GM19468 (cell line): Measurements from ENCODE around the gene TMEM120B.

Source experiments
- ATAC-seq: cut with Tn5 transposase; IDR thresholded peaks from one replicate; pipeline ENCODE4 v1.9.1; 2021; ENCODE audit warnings: mild to moderate bottlenecking, moderate library complexity, moderate number of reproducible peaks; ENCODE audit not compliant: unreplicated experiment; ENCODE audit errors: extremely low read depth

Gene TMEM120B

DNA sequence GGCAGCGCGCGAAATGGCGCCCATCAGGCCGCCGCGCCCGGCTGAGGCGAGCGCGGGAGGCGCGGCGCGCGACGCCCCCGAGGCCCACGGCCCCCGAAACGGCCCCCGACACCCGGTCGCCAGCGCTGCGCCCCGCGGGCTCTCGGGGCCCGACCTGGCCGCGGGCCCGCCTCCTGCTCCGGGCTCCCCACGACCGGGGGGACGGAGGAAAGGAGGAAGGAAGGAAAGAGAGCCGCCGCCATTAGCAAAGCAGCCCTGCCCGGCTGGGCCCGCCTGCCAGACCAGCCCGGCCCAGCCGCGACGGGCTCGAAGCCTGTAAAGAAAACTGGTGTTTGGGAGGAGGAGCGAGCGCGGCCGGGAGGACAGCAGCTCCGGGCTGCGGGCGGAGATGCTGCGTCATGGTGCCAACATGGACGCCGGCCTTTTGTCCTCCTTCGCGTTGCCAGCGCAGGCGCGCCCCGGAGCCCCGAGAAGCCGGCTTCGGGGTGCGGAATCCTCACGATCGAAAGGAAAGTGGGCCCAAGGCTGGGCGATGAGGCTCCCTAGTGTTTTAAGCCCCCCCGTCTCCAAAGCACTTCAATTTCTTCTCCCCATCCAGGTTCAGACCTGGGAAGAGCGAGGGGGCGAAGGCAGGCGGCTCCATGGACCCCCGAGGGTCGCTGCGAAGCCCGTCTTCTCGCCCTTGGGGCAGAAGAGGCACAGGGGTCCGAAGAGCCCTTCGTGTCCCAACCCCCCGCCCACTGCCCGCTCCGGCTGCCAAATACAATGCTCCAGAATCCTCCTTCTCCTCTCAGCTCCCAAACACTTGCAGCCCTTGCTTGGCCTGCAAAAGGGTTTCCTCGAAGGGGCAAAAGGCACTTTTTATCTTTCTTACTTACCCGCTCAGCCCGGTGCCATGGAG is 88.4 kb downstream of the TMEM120B start:
- no peak for ATAC-seq

GRCh38 chr12:121801595-121802484 is 89.3 kb downstream of the TMEM120B start:
- ATAC-seq = no peak

DNA sequence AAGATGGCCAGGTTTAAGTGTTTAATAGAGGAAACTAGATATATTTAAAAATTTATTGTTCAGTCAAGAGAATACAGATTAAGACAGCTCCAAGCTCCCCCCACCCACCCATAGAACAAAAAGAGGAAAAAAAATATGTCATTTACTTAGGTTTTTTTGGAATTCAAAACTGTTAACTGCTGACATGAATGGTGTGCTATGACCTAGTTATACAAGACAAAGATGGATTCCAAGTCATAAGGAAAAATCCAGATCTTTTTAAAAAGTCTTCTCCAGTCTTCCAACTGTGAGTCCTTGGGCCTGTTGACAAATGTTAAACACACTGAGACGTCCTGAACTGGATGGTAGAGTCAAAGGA is 89.9 kb downstream of the TMEM120B start:
- ATAC-seq = no peak

- ATAC-seq = peak; percentile 16
These were observed 90.5 kb downstream of the TMEM120B start for GRCh38 chr12:121802843-121803698.

DNA sequence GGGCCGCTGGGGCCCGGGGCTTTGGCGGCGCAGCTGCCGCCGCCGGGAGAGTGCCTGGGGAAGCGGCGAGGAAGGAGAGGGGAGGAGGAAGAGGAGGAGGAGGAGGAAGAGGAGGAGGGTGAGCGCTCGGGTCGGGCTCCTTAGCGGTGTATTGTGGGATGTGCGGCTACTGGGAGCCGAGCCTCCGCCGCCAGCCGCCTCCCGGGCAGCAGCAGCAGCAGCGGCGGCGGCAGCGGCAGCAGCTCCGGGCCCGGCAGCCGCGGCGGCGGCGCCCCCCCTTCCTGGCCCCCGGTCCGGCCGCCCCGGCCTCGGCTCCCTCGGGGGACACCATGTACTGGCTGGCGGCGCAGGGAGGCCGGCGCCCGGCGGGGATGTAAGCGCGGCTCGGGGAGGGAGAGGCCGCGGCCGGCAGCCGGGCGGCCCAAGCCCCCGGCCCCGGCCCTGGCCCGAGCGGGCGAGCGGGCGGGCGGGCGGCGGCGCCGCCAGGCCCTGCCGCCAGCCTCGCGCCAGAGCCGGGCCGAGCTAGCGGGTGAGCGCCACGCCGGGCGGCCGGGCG is 91.4 kb downstream of the TMEM120B start, which contains the start of gene SETD1B:
Gene SETD1B (plus strand): TSS at position 149 of the 556 bp plus-strand sequence. CDS start 729 bp downstream, outside the sequence.
- no peak for ATAC-seq

GRCh38 chr12:121804417-121805111 is 92.0 kb downstream of the TMEM120B start:
- ATAC-seq = no peak

DNA sequence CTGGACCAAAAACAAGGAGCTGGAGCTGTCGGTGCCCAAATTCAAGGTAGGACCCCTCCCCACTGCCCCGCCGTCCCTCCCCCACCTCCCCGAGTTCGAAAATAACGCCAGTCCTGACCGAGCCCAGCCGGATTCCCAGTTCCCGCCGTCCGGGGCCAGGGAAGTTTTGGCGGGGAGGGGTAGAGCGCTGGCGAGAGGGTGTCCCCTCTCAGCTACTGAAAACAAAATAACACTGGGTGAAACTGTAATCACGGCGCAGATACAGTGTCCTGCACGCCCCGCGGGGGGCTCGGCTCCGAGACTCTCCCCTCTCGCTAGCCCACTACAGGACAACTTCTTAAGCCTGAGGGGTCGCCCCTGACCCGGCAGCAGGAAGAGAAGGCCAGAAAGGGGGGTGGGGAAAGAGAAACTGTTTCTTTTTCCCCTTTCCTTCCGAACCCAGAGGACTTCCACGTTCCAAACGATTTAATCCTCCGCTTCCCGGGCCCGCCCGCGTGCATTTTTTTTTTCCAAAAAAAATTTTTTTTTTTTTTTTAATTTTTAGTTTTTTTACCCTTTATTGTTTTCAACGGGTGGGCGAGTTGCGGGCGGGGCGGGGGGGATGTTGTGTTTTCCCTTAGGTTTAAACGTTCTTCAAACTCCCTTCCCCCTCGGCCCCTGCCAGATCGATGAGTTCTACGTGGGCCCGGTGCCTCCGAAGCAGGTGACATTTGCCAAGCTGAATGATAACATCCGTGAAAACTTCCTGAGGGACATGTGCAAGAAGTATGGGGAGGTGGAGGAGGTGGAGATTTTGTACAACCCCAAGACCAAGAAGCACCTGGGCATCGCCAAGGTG is 92.8 kb downstream of the TMEM120B start:
- no peak for ATAC-seq

DNA sequence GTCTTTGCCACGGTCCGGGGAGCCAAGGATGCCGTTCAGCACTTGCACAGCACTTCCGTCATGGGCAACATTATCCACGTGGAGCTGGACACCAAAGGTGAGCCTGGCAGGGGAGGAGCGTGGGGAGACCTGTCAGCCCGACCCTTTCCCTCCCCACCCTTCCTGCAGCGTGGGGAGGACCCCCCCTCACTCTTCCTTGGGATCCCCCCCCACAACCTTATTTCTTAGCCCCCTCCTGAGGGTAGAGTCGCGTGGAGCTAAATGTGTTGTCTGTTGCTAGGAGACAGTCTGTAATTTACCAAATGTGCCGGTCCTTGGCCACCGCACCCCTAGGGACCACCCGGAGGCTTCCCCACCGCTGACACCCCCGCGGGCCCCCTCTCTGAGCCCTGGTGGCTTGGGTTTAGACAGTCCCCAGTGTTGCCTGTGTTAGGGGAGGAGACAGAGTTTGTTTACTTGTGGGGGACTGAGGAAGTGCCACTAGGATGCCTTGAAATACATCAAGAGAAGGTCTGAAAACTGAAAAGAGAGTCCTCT is 93.5 kb downstream of the TMEM120B start:
- no peak for ATAC-seq

- no peak for ATAC-seq
These were observed 94.2 kb downstream of the TMEM120B start for GRCh38 chr12:121806546-121807423.

DNA sequence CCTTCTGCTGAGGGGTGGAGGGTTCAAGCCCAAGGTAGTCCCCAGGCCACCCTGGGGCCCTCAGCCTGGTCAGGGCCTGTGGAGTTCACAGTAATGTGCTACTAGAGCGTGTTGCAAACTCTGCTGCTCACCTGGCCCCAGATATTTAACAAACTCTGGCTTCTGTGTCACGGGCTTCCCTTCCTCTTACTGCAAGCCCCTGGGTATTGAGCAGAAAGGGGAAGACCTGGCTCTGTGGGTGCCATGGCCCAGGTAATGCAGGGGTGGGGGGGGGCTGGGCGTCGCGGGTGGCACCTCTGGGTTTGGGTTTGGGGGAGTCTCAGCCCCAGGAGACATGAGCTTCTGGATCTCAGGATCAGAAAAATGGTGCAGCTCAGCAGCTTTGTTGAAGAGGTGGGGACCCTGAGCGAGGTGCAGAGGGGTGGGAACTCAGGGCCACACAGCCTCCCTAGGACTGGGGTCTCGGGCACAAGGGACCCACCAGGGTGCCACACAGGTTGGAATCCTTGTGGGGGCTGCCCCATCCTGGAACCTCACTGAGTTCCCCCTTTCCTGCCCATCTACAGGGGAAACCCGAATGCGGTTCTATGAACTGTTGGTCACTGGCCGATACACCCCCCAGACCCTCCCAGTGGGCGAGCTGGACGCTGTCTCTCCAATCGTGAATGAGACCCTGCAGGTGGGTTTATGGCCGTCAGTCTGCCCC is 95.2 kb downstream of the TMEM120B start:
- ATAC-seq = no peak

DNA sequence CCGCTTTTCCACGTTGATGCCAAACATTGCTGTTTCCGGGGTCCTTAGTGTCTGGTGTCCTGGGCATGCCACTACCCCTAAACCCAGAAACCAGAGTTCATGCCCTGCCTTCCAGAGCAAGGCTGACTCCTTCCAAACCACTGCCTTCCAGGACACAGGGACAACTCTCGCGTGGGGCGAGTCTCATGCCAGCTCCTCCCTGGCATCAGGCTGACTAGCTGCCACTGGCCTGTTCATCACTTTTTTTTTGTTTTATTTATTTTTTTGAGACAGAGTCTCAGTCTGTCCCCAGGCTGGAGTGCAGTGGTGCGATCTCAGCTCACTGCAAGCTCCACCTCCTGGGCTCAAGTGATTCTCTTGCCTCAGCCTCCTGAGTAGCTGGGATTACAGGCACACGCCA is 96.1 kb downstream of the TMEM120B start:
- no peak for ATAC-seq

DNA sequence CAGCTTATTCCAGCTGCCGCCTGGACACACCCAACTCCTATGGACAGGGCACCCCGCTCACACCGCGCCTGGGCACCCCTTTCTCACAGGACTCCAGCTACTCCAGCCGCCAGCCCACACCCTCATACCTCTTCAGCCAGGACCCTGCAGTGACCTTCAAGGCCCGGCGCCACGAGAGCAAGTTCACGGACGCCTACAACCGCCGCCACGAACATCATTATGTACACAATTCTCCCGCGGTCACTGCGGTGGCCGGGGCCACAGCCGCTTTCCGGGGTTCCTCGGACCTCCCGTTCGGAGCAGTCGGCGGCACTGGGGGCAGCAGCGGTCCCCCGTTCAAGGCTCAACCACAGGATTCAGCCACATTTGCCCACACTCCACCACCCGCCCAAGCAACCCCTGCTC is 97.2 kb downstream of the TMEM120B start:
- no peak for ATAC-seq

- no peak for ATAC-seq
These were observed 97.8 kb downstream of the TMEM120B start for GRCh38 chr12:121810234-121810817.

GRCh38 chr12:121810833-121811433 is 98.4 kb downstream of the TMEM120B start:
- ATAC-seq = no peak

DNA sequence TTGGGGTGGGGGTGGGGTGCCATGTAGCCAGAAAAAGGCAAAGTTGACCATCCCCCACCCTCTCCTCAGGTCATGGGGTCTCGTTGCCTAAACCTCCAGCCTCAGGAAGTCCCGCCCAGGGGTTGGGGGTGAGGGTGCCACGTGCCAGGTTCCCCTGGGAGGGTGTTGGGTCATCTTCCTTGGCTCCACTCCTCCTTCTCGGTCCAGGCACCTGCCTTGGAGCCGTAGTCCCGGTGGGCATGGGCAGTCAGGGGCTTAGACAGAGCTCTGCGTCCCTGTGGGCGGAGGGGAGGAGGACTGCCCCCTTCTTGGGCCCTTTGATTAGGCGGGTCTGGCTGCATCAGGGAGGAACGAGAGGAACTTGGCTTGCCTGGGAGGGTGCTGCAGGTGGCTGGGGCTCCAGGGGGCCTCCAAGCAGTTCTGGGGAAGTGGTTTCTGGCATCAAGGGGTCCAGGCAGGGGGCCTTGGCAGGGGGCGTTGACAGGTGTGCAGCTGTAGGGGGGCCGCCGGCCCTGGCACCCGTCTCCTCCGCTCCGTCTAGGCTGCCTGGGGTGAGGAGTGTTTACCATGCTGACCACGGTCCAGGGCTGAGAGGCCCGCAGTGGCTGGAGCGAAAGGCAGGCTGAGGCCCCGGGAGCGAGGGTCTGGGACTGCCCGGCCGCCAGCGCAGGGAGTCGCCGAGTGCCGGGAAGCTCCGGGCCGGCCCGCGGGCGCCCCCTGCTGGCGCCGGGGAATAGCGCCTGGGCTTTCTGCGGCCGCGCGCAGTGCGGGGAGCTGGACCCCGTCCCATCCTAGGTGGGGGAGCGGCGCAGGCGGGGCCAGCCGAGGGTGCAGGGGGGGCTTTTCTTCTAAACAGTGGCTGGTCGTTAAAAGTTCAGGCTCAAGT is 99.1 kb downstream of the TMEM120B start:
- ATAC-seq = no peak
